Muscle layer of duodenum (tissue), 2 donors: ENCODE data around the gene CBLN3.

Experiments
- H3K27ac ChIP-seq: one replicate; pipeline ENCODE4 v1.7.0; 2013; ENCODE audit warnings: mild to moderate bottlenecking, low read length
- H3K27me3 ChIP-seq: one replicate; pipeline ENCODE4 v1.7.0; 2013; ENCODE audit warnings: low read depth, mild to moderate bottlenecking, control low read depth, low read length
- H3K36me3 ChIP-seq, 2 donors: one replicate each; pipeline ENCODE4 v1.7.0; 2013; ENCODE audit warnings: low read length in 2 of 2, control low read depth in 1 of 2, mild to moderate bottlenecking in 1 of 2; ENCODE audit not compliant: insufficient read depth in 2 of 2, control insufficient read depth in 1 of 2
- H3K4me1 ChIP-seq, 2 donors: one replicate each; pipeline ENCODE4 v1.7.0; 2013; ENCODE audit warnings: low read length in 2 of 2, mild to moderate bottlenecking in 2 of 2, control low read depth in 1 of 2, moderate library complexity in 1 of 2; ENCODE audit not compliant: insufficient read depth in 2 of 2, control insufficient read depth in 1 of 2
- H3K4me3 ChIP-seq, 2 donors: one replicate each; pipeline ENCODE4 v1.7.0; 2013; ENCODE audit warnings: low read length in 2 of 2, low read depth in 1 of 2, mild to moderate bottlenecking in 1 of 2
- H3K9me3 ChIP-seq, 2 donors: one replicate each; pipeline ENCODE4 v1.7.0; 2013; ENCODE audit warnings: low read length in 2 of 2, control low read depth in 1 of 2, mild to moderate bottlenecking in 1 of 2; ENCODE audit not compliant: control insufficient read depth in 1 of 2
- donor health status: healthy.

Gene CBLN3

GRCh38 chr14:24417832-24418491, 11.5 kb downstream of the CBLN3 start:
- Histone ChIP-seq H3K4me3 (no peak overlapping the region), H3K9me3 (no peaks in the 10 kb centered on the region), H3K27ac (no peak overlapping the region), H3K27me3 (no peaks in the 10 kb centered on the region), H3K4me1 (no peaks in the 10 kb centered on the region), H3K36me3 (peaks cover 8 to 25% of the 10 kb centered on the region in 2 donors)

- no peaks in the 10 kb centered on the region for H3K4me1 ChIP-seq
- no peaks in the 10 kb centered on the region for H3K9me3 ChIP-seq
- no peaks in the 10 kb centered on the region for H3K27me3 ChIP-seq
- no peak overlapping the region for H3K4me3 ChIP-seq
- no peak overlapping the region for H3K27ac ChIP-seq
- H3K36me3 ChIP-seq = peaks cover 8 to 27% of the 10 kb centered on the region in 2 donors
Measured at GRCh38 chr14:24416932-24417619, 12.4 kb downstream of the CBLN3 start.

- Histone ChIP-seq H3K9me3 (no peaks in the 10 kb centered on the region), H3K4me1 (no peaks in the 10 kb centered on the region), H3K36me3 (peaks cover 9 to 27% of the 10 kb centered on the region in 2 donors), H3K4me3 (no peak overlapping the region), H3K27ac (no peak overlapping the region), H3K27me3 (no peaks in the 10 kb centered on the region)
Measured at GRCh38 chr14:24416254-24416931, 13.1 kb downstream of the CBLN3 start.

- no peaks in the 10 kb centered on the region for H3K27me3 ChIP-seq
- H3K27ac ChIP-seq = no peak overlapping the region
- no peaks in the 10 kb centered on the region for H3K9me3 ChIP-seq
- no peak overlapping the region for H3K4me3 ChIP-seq
- H3K36me3 ChIP-seq = peaks cover 16 to 33% of the 10 kb centered on the region in 2 donors
- H3K4me1 ChIP-seq = no peaks in the 10 kb centered on the region
Measured at GRCh38 chr14:24415421-24416253, 13.8 kb downstream of the CBLN3 start.

- H3K27ac ChIP-seq = no peak overlapping the region
- H3K4me1 ChIP-seq = no peaks in the 10 kb centered on the region
- no peaks in the 10 kb centered on the region for H3K9me3 ChIP-seq
- H3K4me3 ChIP-seq = no peak overlapping the region
- H3K27me3 ChIP-seq = no peaks in the 10 kb centered on the region
- H3K36me3 ChIP-seq = peaks cover 17 to 35% of the 10 kb centered on the region in 2 donors
Measured at GRCh38 chr14:24414732-24415420, 14.6 kb downstream of the CBLN3 start.

GRCh38 chr14:24414077-24414476, 15.4 kb downstream of the CBLN3 start:
- Histone ChIP-seq H3K4me3 (no peak overlapping the region), H3K27ac (no peak overlapping the region), H3K4me1 (peaks cover 0 to under 1% of the 10 kb centered on the region in 2 donors), H3K36me3 (peaks cover 17 to 41% of the 10 kb centered on the region in 2 donors), H3K9me3 (no peaks in the 10 kb centered on the region), H3K27me3 (no peaks in the 10 kb centered on the region)

GRCh38 chr14:24411443-24412389, 17.8 kb downstream of the CBLN3 start:
- Histone ChIP-seq H3K9me3 (no peaks in the 10 kb centered on the region), H3K36me3 (peaks cover 21 to 51% of the 10 kb centered on the region in 2 donors), H3K4me3 (no peak overlapping the region), H3K27ac (no peak overlapping the region), H3K27me3 (no peaks in the 10 kb centered on the region), H3K4me1 (peaks cover 0 to 6% of the 10 kb centered on the region in 2 donors)

GRCh38 chr14:24409956-24410355, 19.5 kb downstream of the CBLN3 start:
- peaks cover 21 to 42% of the 10 kb centered on the region in 2 donors for H3K36me3 ChIP-seq
- H3K27me3 ChIP-seq = no peaks in the 10 kb centered on the region
- no peak overlapping the region for H3K27ac ChIP-seq
- no peaks in the 10 kb centered on the region for H3K9me3 ChIP-seq
- no peak overlapping the region for H3K4me3 ChIP-seq
- H3K4me1 ChIP-seq = peaks cover 0 to 6% of the 10 kb centered on the region in 2 donors

- Histone ChIP-seq H3K27ac (no peak overlapping the region), H3K9me3 (no peaks in the 10 kb centered on the region), H3K4me1 (peaks cover 0 to 6% of the 10 kb centered on the region in 2 donors), H3K27me3 (no peaks in the 10 kb centered on the region), H3K4me3 (no peak overlapping the region), H3K36me3 (peaks cover 21 to 35% of the 10 kb centered on the region in 2 donors)
Measured at GRCh38 chr14:24409192-24409591, 20.3 kb downstream of the CBLN3 start.

- Histone ChIP-seq H3K36me3 (peaks cover 18 to 30% of the 10 kb centered on the region in 2 donors), H3K4me1 (peaks cover 0 to 6% of the 10 kb centered on the region in 2 donors), H3K9me3 (no peaks in the 10 kb centered on the region), H3K27ac (no peak overlapping the region), H3K27me3 (no peaks in the 10 kb centered on the region), H3K4me3 (no peak overlapping the region)
Measured at GRCh38 chr14:24408764-24409163, 20.7 kb downstream of the CBLN3 start.
